ENCODE results near the gene DTNB. TPM values are rescaled to one million over a fixed set of nuclear protein-coding genes. Genes with fewer than 3 reads are reported as not detected.
"Not testable (repeated sequence)": the region's sequence is repeated elsewhere in the genome, so short reads cannot be mapped to it uniquely, and the experiment has no call there.

DTNB gene
- total and polyA plus RNA-seq, 2 donors (not counting 3 experiments of a cell fraction or from before 2014, with no cell fraction given), result 11.5 to 17.0 TPM

DNA sequence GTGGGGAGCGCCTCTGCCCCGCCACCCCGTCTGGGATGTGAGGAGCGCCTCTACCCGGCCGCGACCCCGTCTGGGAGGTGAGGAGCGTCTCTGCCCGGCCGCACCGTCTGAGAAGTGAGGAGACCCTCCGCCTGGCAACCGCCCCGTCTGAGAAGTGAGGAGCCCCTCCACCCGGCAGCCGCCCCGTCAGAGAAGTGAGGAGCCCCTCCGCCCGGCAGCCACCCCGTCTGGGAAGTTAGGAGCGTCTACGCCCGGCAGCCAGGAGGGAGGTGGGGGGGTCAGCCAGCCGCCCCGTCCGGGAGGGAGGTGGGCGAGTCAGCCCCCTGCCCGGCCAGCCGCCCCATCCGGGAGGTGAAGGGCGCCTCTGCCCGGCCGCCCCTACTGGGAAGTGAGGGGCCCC lies 39.6 kb downstream of the DTNB start:
- H2AFZ ChIP-seq (ENCODE audit: low read depth, low read length); H3K9me1 ChIP-seq (replicated peaks; ENCODE audit: control insufficient read depth, extremely low read depth, insufficient read depth, low read length); DNase-seq (ENCODE audit: low read depth, low spot score); intact Hi-C loops (cut with micrococcal nuclease); H3K27ac ChIP-seq (ENCODE audit: insufficient read depth, low read depth, low read length); dilution Hi-C loops (cut with MboI; ENCODE audit: extremely low pct_ligation_motif_present, low sequenced_read_pairs); H3K9me3 ChIP-seq (replicated peaks; ENCODE audit: control insufficient read depth, insufficient read depth, low read length); H3K79me2 ChIP-seq (ENCODE audit: control insufficient read depth, insufficient read depth, low read length); BruUV-seq (replicated peaks); FAIRE-seq; H4K20me1 ChIP-seq (replicated peaks; ENCODE audit: control insufficient read depth, extremely low read depth, insufficient read depth, low read length); H3K4me3 ChIP-seq (replicated peaks in 1 of 3; ENCODE audit: insufficient read depth in 1 of 3, low read depth in 1 of 3, low read length in 3 of 3); H3K4me2 ChIP-seq (ENCODE audit: insufficient read depth, low read length); CTCF ChIA-PET; H3K9ac ChIP-seq (replicated peaks; ENCODE audit: extremely low read depth, insufficient read depth, low read length); POLR2A ChIA-PET; H3K36me3 ChIP-seq (ENCODE audit: control insufficient read depth in 2 of 2, extremely low read depth in 1 of 2, insufficient read depth in 2 of 2, low read length in 2 of 2); H3K4me1 ChIP-seq (ENCODE audit: control insufficient read depth, extremely low read depth, insufficient read depth, low read length); H3K27me3 ChIP-seq (ENCODE audit: control insufficient read depth in 2 of 2, insufficient read depth in 2 of 2, low read length in 2 of 2): not testable (repeated sequence)

DNA sequence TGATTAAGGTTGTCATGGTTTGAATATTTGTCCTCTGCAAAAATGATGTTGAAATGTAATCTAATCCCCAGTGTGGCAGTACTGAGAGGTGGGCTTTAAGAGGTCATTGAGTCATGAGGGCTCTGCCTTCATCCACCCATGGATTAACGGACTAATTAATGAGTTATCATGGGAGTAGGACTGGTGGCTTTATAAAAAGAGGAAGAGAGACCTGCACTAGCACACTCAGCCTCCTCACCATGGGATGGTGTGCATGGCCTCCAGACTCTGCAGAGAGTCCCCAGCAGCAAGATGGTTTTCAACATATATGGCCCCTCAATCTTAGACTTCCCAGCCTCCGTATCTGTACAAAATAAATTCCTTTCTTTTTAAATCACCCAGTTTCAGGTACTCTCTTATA lies 41.0 kb downstream of the DTNB start:
- FAIRE-seq (no peak), DNase-seq (ENCODE audit: low read depth, low spot score) (no peak)
- Histone ChIP-seq H3K9me1 (replicated peaks; ENCODE audit: control insufficient read depth, extremely low read depth, insufficient read depth, low read length) (no peaks in the 10 kb centered on the region), H3K4me1 (ENCODE audit: control insufficient read depth, extremely low read depth, insufficient read depth, low read length) (no peaks in the 10 kb centered on the region), H2AFZ (ENCODE audit: low read depth, low read length) (no peak overlapping the region), H3K27me3 (ENCODE audit: control insufficient read depth in 2 of 2, insufficient read depth in 2 of 2, low read length in 2 of 2) (no peaks in the 10 kb centered on the region), H3K9me3 (replicated peaks; ENCODE audit: control insufficient read depth, insufficient read depth, low read length) (no peaks in the 10 kb centered on the region), H3K27ac (ENCODE audit: insufficient read depth, low read depth, low read length) (no peak overlapping the region), H3K79me2 (ENCODE audit: control insufficient read depth, insufficient read depth, low read length) (no peaks in the 10 kb centered on the region), H4K20me1 (replicated peaks; ENCODE audit: control insufficient read depth, extremely low read depth, insufficient read depth, low read length) (no peaks in the 10 kb centered on the region), H3K4me2 (ENCODE audit: insufficient read depth, low read length) (no peak overlapping the region), H3K4me3 (replicated peaks in 1 of 3; ENCODE audit: insufficient read depth in 1 of 3, low read depth in 1 of 3, low read length in 3 of 3) (no peak overlapping the region), H3K36me3 (ENCODE audit: control insufficient read depth in 2 of 2, extremely low read depth in 1 of 2, insufficient read depth in 2 of 2, low read length in 2 of 2) (no peaks in the 10 kb centered on the region), H3K9ac (replicated peaks; ENCODE audit: extremely low read depth, insufficient read depth, low read length) (no peak overlapping the region)
- dilution Hi-C loops (cut with MboI; ENCODE audit: extremely low pct_ligation_motif_present, low sequenced_read_pairs), result no loop called here
- CTCF ChIA-PET, result no interaction called here
- TF ChIP-seq EZH2 (IDR thresholded peaks at IDR 0.05; ENCODE audit: borderline replicate concordance, low read depth, low read length, severe bottlenecking), result no peak
- no peak for TF ChIP-seq POLR2A (IDR thresholded peaks at IDR 0.05; ENCODE audit: low read depth, low read length)
- no peak for TF ChIP-seq JUN (IDR thresholded peaks at IDR 0.05; ENCODE audit: borderline replicate concordance, insufficient read depth, insufficient read length, low read depth)
- TF ChIP-seq FOS (IDR thresholded peaks at IDR 0.05; ENCODE audit: borderline replicate concordance, insufficient read depth, low read length), result no peak
- TF ChIP-seq, protein P1, sequence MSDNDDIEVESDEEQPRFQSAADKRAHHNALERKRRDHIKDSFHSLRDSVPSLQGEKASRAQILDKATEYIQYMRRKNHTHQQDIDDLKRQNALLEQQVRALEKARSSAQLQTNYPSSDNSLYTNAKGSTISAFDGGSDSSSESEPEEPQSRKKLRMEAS (IDR thresholded peaks at IDR 0.05; ENCODE audit: insufficient read depth, insufficient read length), result no peak
- no peak for TF ChIP-seq MYC (IDR thresholded peaks at IDR 0.05; ENCODE audit: low read depth, low read length)
- TF ChIP-seq, protein P2, sequence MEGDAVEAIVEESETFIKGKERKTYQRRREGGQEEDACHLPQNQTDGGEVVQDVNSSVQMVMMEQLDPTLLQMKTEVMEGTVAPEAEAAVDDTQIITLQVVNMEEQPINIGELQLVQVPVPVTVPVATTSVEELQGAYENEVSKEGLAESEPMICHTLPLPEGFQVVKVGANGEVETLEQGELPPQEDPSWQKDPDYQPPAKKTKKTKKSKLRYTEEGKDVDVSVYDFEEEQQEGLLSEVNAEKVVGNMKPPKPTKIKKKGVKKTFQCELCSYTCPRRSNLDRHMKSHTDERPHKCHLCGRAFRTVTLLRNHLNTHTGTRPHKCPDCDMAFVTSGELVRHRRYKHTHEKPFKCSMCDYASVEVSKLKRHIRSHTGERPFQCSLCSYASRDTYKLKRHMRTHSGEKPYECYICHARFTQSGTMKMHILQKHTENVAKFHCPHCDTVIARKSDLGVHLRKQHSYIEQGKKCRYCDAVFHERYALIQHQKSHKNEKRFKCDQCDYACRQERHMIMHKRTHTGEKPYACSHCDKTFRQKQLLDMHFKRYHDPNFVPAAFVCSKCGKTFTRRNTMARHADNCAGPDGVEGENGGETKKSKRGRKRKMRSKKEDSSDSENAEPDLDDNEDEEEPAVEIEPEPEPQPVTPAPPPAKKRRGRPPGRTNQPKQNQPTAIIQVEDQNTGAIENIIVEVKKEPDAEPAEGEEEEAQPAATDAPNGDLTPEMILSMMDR (IDR thresholded peaks at IDR 0.05; ENCODE audit: extremely low read depth in 1 of 2, insufficient read depth in 1 of 2, low read depth in 1 of 2, low read length in 2 of 2), result no peak
- no peak for TF ChIP-seq POLR2AphosphoS5 (IDR thresholded peaks at IDR 0.05; ENCODE audit: insufficient read depth, low read depth, low read length)
- no peak for TF ChIP-seq GATA2 (IDR thresholded peaks at IDR 0.05; ENCODE audit: insufficient read depth, insufficient read length, low read depth, low read length)
- POLR2A ChIA-PET, result no interaction called here
- intact Hi-C loops (cut with micrococcal nuclease), result no loop called here
- no TSS peak for BruUV-seq (replicated peaks)
